GM10266 (cell line): ENCODE results near the gene PCDHA6.
"Not testable (repeated sequence)": the region's sequence is repeated elsewhere in the genome, so short reads cannot be mapped to it uniquely, and the experiment has no call there.

Experiments used
- DNase-seq: peaks from one replicate; pipeline ENCODE4 v3.0.0; 2012; ENCODE audit errors: extremely low spot score
- CTCF ChIP-seq: IDR thresholded peaks from 2 replicates; pipeline ENCODE4 v1.5.1; 2012; ENCODE audit warnings: mild to moderate bottlenecking, low read depth; ENCODE audit not compliant: control insufficient read depth, insufficient read depth; ENCODE audit errors: missing control alignments

PCDHA6 gene

GRCh38 chr5:140827704-140828361 lies at the start of gene PCDHA6:
PCDHA6 (plus strand) TSS chr5:140827960; CDS start chr5:140828092, 132 bp downstream.
- no peak for TF ChIP-seq CTCF
- no peak for DNase-seq

- no peak for DNase-seq
- TF ChIP-seq CTCF, result no peak
These were observed 47.2 kb upstream of the PCDHA6 start for GRCh38 chr5:140780512-140780911.

GRCh38 chr5:140785905-140786686 lies 41.7 kb upstream of the PCDHA6 start, which contains the start of gene PCDHA1:
PCDHA1 (plus strand) TSS chr5:140786140.
- DNase-seq, result no peak
- TF ChIP-seq CTCF, result no peak

GRCh38 chr5:140787422-140787821 lies 40.3 kb upstream of the PCDHA6 start:
- DNase-seq, result not testable (repeated sequence)

- DNase-seq, result not testable (repeated sequence)
These were observed 39.8 kb upstream of the PCDHA6 start for GRCh38 chr5:140787849-140788504.

GRCh38 chr5:140791089-140791488 lies 36.7 kb upstream of the PCDHA6 start:
- no peak for TF ChIP-seq CTCF
- DNase-seq, result no peak

- TF ChIP-seq CTCF, result peak; percentile 14
- DNase-seq, result no peak
These were observed 33.0 kb upstream of the PCDHA6 start, which contains the start of gene PCDHA2 for GRCh38 chr5:140794595-140795258. PCDHA2 (plus strand) TSS chr5:140794852.

GRCh38 chr5:140795259-140795641 lies 32.5 kb upstream of the PCDHA6 start:
- DNase-seq, result peak; percentile 48
- peak; percentile 9 for TF ChIP-seq CTCF

- DNase-seq, result not testable (repeated sequence)
These were observed 31.6 kb upstream of the PCDHA6 start for GRCh38 chr5:140796072-140796717.
